CD4-positive, alpha-beta T cell (primary cell): Measurements from ENCODE around the gene SMOC2. TPM values are rescaled to one million over a fixed set of nuclear protein-coding genes. Genes with fewer than 3 reads are reported as not detected.

Experiments used
- ATAC-seq: fragments of 200-7000 bp; cut with Tn5 transposase; one replicate; pipeline ENCODE4 v1.10.0; 2022; ENCODE audit warnings: mild to moderate bottlenecking; ENCODE audit not compliant: poor library complexity
- CTCF ChIA-PET: fragments of 350-600 bp; sonication (Branson Sonifier 250); formaldehyde crosslinking; loops from one replicate; lab custom pipeline; 2021; ENCODE audit warnings: antibody characterized with exemption, inconsistent platforms; lab: Charles Lee
- POLR2A ChIA-PET: fragments of 350-600 bp; sonication (Branson Sonifier 250); formaldehyde crosslinking; loops from one replicate; lab custom pipeline; 2021; ENCODE audit warnings: antibody characterized with exemption, inconsistent platforms; lab: Charles Lee
- DNase-seq, 14 experiments: peaks; one replicate each; pipeline ENCODE4 v3.0.0-alpha.2; 2013 to 2020; ENCODE audit warnings: mixed read lengths in 2 of 14
- H3K27ac ChIP-seq, 2 donors: one replicate each; pipeline versions ENCODE4 v1.5.1 to v1.7.0; 2013; ENCODE audit warnings: low read length in 2 of 2, low read depth in 1 of 2, mild to moderate bottlenecking in 1 of 2
- H3K27me3 ChIP-seq, 2 experiments: 1 replicate in 1 of 2; 2 replicates in 1 of 2; pipeline versions ENCODE4 v1.6.1 to v1.7.0; 2013; ENCODE audit warnings: low read length in 2 of 2, control low read depth in 1 of 2, mild to moderate bottlenecking in 1 of 2, moderate library complexity in 1 of 2; ENCODE audit not compliant: insufficient read depth in 2 of 2, control insufficient read depth in 1 of 2
- H3K36me3 ChIP-seq: one replicate; pipeline ENCODE4 v1.6.1; 2013; ENCODE audit warnings: low read length, control low read depth; ENCODE audit not compliant: insufficient read depth
- H3K4me1 ChIP-seq: one replicate; pipeline ENCODE4 v1.6.1; 2013; ENCODE audit warnings: low read length, control low read depth; ENCODE audit not compliant: insufficient read depth
- H3K4me3 ChIP-seq: one replicate; pipeline ENCODE4 v1.5.1; 2013; ENCODE audit warnings: mild to moderate bottlenecking, low read length, moderate library complexity
- H3K9me3 ChIP-seq, 2 experiments: 1 replicate in 1 of 2; 2 replicates in 1 of 2; pipeline versions ENCODE4 v1.6.1 to v1.7.0; 2013; ENCODE audit warnings: low read length in 2 of 2, mild to moderate bottlenecking in 2 of 2, control low read depth in 1 of 2, moderate library complexity in 1 of 2; ENCODE audit not compliant: control insufficient read depth in 1 of 2, insufficient read depth in 1 of 2
- H3K27ac Mint-ChIP-seq: one replicate; pipeline ENCODE4 v1.8.0; 2020; ENCODE audit warnings: mixed read lengths
- H3K27me3 Mint-ChIP-seq: one replicate; pipeline ENCODE4 v1.8.0; 2021; ENCODE audit warnings: mixed read lengths
- H3K36me3 Mint-ChIP-seq: one replicate; pipeline ENCODE4 v1.8.0; 2021; ENCODE audit warnings: low read depth, mixed read lengths
- H3K4me1 Mint-ChIP-seq: one replicate; pipeline ENCODE4 v1.8.0; 2021; ENCODE audit warnings: low read depth, mixed read lengths
- H3K4me3 Mint-ChIP-seq: one replicate; pipeline ENCODE4 v1.8.0; 2020; ENCODE audit warnings: mild to moderate bottlenecking, mixed read lengths
- H3K9me3 Mint-ChIP-seq: one replicate; pipeline ENCODE4 v1.8.0; 2020; ENCODE audit warnings: mixed read lengths
- CTCF ChIP-seq: fragments of 200-600 bp; IDR thresholded peaks from one replicate; pipeline ENCODE4 v1.8.0; 2022; ENCODE audit warnings: antibody characterized with exemption, mild to moderate bottlenecking
- intact Hi-C, 2 experiments: fragments of 100-400 bp; cut with DNase I in 1 of 2; cut with micrococcal nuclease in 1 of 2; formaldehyde crosslinking; loops; one replicate each; pipeline versions ENCODE4 v1.15.1 to v1.9.0; 2023 to 2025; cut with DNase I, micrococcal nuclease
- total RNA-seq, 174 experiments: library from RNA in 2 of 174; stranded (reverse) in 2 of 174; gene quantifications; one replicate each; pipeline ENCODE4 v1.2.3 and lab custom pipeline; 2021 to 2026

Gene SMOC2
- total RNA-seq, 2 experiments from 2014 or later: not detected

- peaks cover under 1% of the 10 kb centered on the region for H3K9me3 Mint-ChIP-seq
- ChIA-PET CTCF (no interaction called here), POLR2A (no interaction called here)
- H3K4me3 Mint-ChIP-seq: no peak overlapping the region
- ATAC-seq (no peak), DNase-seq (no peak)
- no peaks in the 10 kb centered on the region for H3K4me1 ChIP-seq
- H3K27ac Mint-ChIP-seq: no peak overlapping the region
- intact Hi-C loops: no loop called here
- H3K4me1 Mint-ChIP-seq: no peaks in the 10 kb centered on the region
- H3K36me3 Mint-ChIP-seq: no peaks in the 10 kb centered on the region
- no peak for TF ChIP-seq CTCF
- no peak overlapping the region for H3K27ac ChIP-seq
- H3K36me3 ChIP-seq: no peaks in the 10 kb centered on the region
- peaks cover 0 to 8% of the 10 kb centered on the region in 2 experiments for H3K9me3 ChIP-seq
- H3K27me3 ChIP-seq: peaks cover 0 to 4% of the 10 kb centered on the region in 2 experiments
- no peak overlapping the region for H3K4me3 ChIP-seq
- H3K27me3 Mint-ChIP-seq: peaks cover 22% of the 10 kb centered on the region
These were observed 224.0 kb downstream of the SMOC2 start for GRCh38 chr6:168664956-168665355.

- DNase-seq (no peak), ATAC-seq (no peak)
- Mint-ChIP-seq H3K27ac (no peak overlapping the region), H3K4me3 (no peak overlapping the region), H3K9me3 (no peaks in the 10 kb centered on the region), H3K36me3 (no peaks in the 10 kb centered on the region), H3K4me1 (no peaks in the 10 kb centered on the region), H3K27me3 (peaks cover 22% of the 10 kb centered on the region)
- H3K9me3 ChIP-seq: peaks cover 0 to 7% of the 10 kb centered on the region in 2 experiments
- CTCF ChIA-PET: no interaction called here
- H3K27ac ChIP-seq: no peak overlapping the region
- H3K27me3 ChIP-seq: peaks cover 0 to 4% of the 10 kb centered on the region in 2 experiments
- no peak overlapping the region for H3K4me3 ChIP-seq
- no peaks in the 10 kb centered on the region for H3K4me1 ChIP-seq
- no peak for TF ChIP-seq CTCF
- no peaks in the 10 kb centered on the region for H3K36me3 ChIP-seq
- POLR2A ChIA-PET: no interaction called here
- intact Hi-C loops: no loop called here
These were observed 225.2 kb downstream of the SMOC2 start for GRCh38 chr6:168666170-168666569.

GRCh38 chr6:168666699-168667427 is 225.9 kb downstream of the SMOC2 start:
- TF ChIP-seq CTCF: no peak
- Histone ChIP-seq H3K27ac (no peak overlapping the region), H3K4me3 (no peak overlapping the region), H3K9me3 (peaks cover 0 to 7% of the 10 kb centered on the region in 2 experiments), H3K4me1 (no peaks in the 10 kb centered on the region), H3K27me3 (peaks cover 0 to 4% of the 10 kb centered on the region in 2 experiments), H3K36me3 (no peaks in the 10 kb centered on the region)
- no peaks in the 10 kb centered on the region for H3K4me1 Mint-ChIP-seq
- intact Hi-C loops: no loop called here
- ATAC-seq (no peak), DNase-seq (no peak)
- H3K27ac Mint-ChIP-seq: no peak overlapping the region
- ChIA-PET POLR2A (no interaction called here), CTCF (no interaction called here)
- H3K36me3 Mint-ChIP-seq: no peaks in the 10 kb centered on the region
- H3K9me3 Mint-ChIP-seq: no peaks in the 10 kb centered on the region
- peaks cover 19% of the 10 kb centered on the region for H3K27me3 Mint-ChIP-seq
- H3K4me3 Mint-ChIP-seq: no peak overlapping the region
